ENCODE data around the gene DGAT2L6. TPM values are rescaled to one million over a fixed set of nuclear protein-coding genes. Genes with fewer than 3 reads are reported as not detected.

Gene DGAT2L6
- total RNA-seq, 2 donors from 2014 or later, result not detected

DNA sequence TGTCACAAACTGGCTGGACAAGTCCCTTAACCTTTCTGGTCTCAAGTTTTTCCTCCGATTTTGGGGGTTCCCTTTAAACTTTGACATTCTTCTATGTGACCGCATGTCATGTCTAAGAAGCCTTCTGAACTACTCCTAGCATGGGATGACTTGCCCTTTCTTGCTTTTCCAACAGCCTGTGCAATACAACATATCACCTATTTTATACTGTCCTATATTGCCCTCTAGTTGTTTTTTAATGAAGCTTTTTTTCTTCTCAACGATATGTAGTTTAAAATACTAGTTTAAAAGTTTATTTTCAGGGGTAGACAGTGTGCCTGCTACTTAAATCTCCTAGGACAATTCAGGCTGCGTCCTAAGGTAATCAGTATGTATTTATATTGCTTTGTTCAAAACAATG lies 45.1 kb upstream of the DGAT2L6 start:
- no peaks in the 10 kb centered on the region for H3K9me3 ChIP-seq (ENCODE audit: control insufficient read depth, low read length)
- WGBS, 2 experiments (ENCODE audit: insufficient coverage in 1 of 2, insufficient read length in 1 of 2), result 88% methylated on average over 3 of the region's 4 CpGs; no CpG with 5 or more reads in 1 of the 2 experiments
- H3K27me3 Mint-ChIP-seq (ENCODE audit: insufficient read depth), result no peaks in the 10 kb centered on the region
- H3K4me3 Mint-ChIP-seq, result no peak overlapping the region
- H3K27ac Mint-ChIP-seq, result peak overlapping the region; percentile 15
- H3K27ac ChIP-seq (ENCODE audit: low read depth, low read length), result no peak overlapping the region
- H3K36me3 ChIP-seq (ENCODE audit: control insufficient read depth, insufficient read depth, low read length), result peaks cover 22% of the 10 kb centered on the region
- peaks cover 16% of the 10 kb centered on the region for H3K36me3 Mint-ChIP-seq (ENCODE audit: low read depth)
- no peak overlapping the region for H3K9ac ChIP-seq (ENCODE audit: extremely low read depth, low read length, poor library complexity, severe bottlenecking)
- TF ChIP-seq, protein P1, sequence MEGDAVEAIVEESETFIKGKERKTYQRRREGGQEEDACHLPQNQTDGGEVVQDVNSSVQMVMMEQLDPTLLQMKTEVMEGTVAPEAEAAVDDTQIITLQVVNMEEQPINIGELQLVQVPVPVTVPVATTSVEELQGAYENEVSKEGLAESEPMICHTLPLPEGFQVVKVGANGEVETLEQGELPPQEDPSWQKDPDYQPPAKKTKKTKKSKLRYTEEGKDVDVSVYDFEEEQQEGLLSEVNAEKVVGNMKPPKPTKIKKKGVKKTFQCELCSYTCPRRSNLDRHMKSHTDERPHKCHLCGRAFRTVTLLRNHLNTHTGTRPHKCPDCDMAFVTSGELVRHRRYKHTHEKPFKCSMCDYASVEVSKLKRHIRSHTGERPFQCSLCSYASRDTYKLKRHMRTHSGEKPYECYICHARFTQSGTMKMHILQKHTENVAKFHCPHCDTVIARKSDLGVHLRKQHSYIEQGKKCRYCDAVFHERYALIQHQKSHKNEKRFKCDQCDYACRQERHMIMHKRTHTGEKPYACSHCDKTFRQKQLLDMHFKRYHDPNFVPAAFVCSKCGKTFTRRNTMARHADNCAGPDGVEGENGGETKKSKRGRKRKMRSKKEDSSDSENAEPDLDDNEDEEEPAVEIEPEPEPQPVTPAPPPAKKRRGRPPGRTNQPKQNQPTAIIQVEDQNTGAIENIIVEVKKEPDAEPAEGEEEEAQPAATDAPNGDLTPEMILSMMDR (conservative IDR thresholded peaks at IDR 0.05), result no peak
- no peak for DNase-seq
- no peaks in the 10 kb centered on the region for H3K27me3 ChIP-seq (ENCODE audit: control insufficient read depth, insufficient read depth, low read length, poor library complexity, severe bottlenecking)
- peaks cover 32% of the 10 kb centered on the region for H3K4me1 Mint-ChIP-seq
- H3K4me1 ChIP-seq (ENCODE audit: control insufficient read depth, insufficient read depth, low read length), result peaks cover 9% of the 10 kb centered on the region
- peak overlapping the region; percentile 96 for H3K4me3 ChIP-seq (ENCODE audit: low read length)
- H3K9me3 Mint-ChIP-seq, result peaks cover 59% of the 10 kb centered on the region

DNA sequence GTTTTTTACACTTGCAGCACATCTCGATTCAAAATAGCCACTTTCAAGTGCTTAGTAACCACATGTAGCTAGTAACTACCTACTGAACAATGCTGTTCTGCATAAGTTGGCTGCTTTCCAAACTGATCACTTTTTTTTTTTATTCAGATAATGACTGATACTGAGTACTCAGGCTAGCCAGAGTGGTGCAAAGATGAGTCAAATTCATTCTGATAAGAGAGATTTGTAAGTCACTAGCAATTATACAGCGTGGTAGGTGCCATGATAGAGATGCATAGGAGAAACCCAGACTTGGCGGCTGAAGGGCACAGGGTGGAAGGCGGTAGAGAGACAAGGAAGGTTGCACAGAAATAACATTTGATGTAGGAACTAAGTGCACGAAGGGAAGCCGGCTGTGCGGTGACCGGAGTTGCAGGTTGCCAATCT lies 44.4 kb upstream of the DGAT2L6 start:
- H3K27ac ChIP-seq (ENCODE audit: low read depth, low read length), result peak overlapping the region; percentile 99
- TF ChIP-seq, protein P1 (conservative IDR thresholded peaks at IDR 0.05), result no peak
- peaks cover 32% of the 10 kb centered on the region for H3K4me1 Mint-ChIP-seq
- no peaks in the 10 kb centered on the region for H3K27me3 ChIP-seq (ENCODE audit: control insufficient read depth, insufficient read depth, low read length, poor library complexity, severe bottlenecking)
- H3K4me3 ChIP-seq (ENCODE audit: low read length), result peak overlapping the region; percentile 96
- H3K9ac ChIP-seq (ENCODE audit: extremely low read depth, low read length, poor library complexity, severe bottlenecking), result peak overlapping the region; percentile 96
- peaks cover 9% of the 10 kb centered on the region for H3K4me1 ChIP-seq (ENCODE audit: control insufficient read depth, insufficient read depth, low read length)
- H3K27me3 Mint-ChIP-seq (ENCODE audit: insufficient read depth), result no peaks in the 10 kb centered on the region
- H3K9me3 Mint-ChIP-seq, result peaks cover 64% of the 10 kb centered on the region
- H3K9me3 ChIP-seq (ENCODE audit: control insufficient read depth, low read length), result no peaks in the 10 kb centered on the region
- H3K36me3 ChIP-seq (ENCODE audit: control insufficient read depth, insufficient read depth, low read length), result peaks cover 26% of the 10 kb centered on the region
- peaks cover 19% of the 10 kb centered on the region for H3K36me3 Mint-ChIP-seq (ENCODE audit: low read depth)
- WGBS, 2 experiments (ENCODE audit: insufficient coverage in 1 of 2, insufficient read length in 1 of 2), result 0 to 11% methylated on average over 4 to 8 of the region's 8 CpGs
- H3K4me3 Mint-ChIP-seq, result peak overlapping the region; percentile 81
- no peak for DNase-seq
- peak overlapping the region; percentile 99 for H3K27ac Mint-ChIP-seq

DNA sequence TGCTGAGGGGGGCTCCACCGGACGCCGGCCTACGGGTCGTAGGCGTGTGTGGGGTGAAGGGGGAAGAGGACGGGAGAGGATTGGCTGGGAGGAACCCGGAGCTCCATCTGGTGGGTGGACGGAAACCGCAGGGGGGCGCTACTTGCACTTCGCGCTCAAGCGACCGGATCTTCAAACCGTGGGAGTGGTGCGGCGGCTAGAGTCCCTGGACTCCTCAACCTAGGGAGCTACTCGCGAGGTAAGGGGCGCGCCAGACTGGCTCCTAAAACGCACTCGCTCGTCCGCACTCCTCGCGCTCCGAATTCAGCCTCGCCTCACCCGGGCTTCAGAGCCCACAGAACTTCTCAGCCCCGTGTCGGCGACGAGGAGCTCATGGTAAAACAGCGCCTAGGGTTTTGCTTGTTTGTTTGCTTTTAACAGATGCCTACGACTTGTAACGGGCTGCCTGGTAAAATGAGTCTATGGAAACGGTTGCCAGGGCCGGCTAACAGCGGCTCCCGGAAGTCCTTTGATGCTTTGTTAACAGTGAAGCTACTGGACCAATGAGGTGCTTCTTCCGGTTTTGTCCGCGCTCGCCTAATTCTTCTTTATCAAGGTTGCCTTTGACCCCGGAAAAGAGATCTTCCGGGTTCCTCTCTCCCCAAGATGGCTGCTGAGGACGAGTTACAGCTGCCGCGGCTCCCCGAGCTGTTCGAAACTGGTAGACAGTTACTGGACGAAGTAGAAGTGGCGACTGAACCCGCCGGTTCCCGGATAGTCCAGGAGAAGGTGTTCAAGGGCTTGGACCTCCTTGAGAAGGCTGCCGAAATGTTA lies 43.8 kb upstream of the DGAT2L6 start, which contains the start of gene IGBP1:
TSS of gene IGBP1 (plus strand) at position 145 of the 813 bp plus-strand sequence. CDS start at position 646, 501 bp downstream.
- H3K27me3 Mint-ChIP-seq (ENCODE audit: insufficient read depth), result no peaks in the 10 kb centered on the region
- peaks cover 58% of the 10 kb centered on the region for H3K9me3 Mint-ChIP-seq
- peak within 1 kb of the TSS; percentile 99 for H3K27ac ChIP-seq (ENCODE audit: low read depth, low read length)

More for the DNA sequence above, 43.8 kb upstream of the DGAT2L6 start, which contains the start of gene IGBP1:
- Mint-ChIP-seq H3K4me3 (peak within 1 kb of the TSS; percentile 81), H3K27ac (peak within 1 kb of the TSS; percentile 99), H3K36me3 (ENCODE audit: low read depth) (peaks cover 19% of the 10 kb centered on the region), H3K4me1 (peaks cover 27% of the 10 kb centered on the region)
- WGBS, 2 experiments (ENCODE audit: insufficient coverage in 1 of 2, insufficient read length in 1 of 2), result 0% methylated on average over 7 to 59 of the region's 59 CpGs
- H3K9me3 ChIP-seq (ENCODE audit: control insufficient read depth, low read length), result no peaks in the 10 kb centered on the region
- peaks cover 26% of the 10 kb centered on the region for H3K36me3 ChIP-seq (ENCODE audit: control insufficient read depth, insufficient read depth, low read length)
- TF ChIP-seq, protein P1 (conservative IDR thresholded peaks at IDR 0.05), result peak; percentile 68
- H3K4me1 ChIP-seq (ENCODE audit: control insufficient read depth, insufficient read depth, low read length), result peaks cover 6% of the 10 kb centered on the region
- no peaks in the 10 kb centered on the region for H3K27me3 ChIP-seq (ENCODE audit: control insufficient read depth, insufficient read depth, low read length, poor library complexity, severe bottlenecking)
- DNase-seq, result peak; percentile 92
- H3K4me3 ChIP-seq (ENCODE audit: low read length), result peak within 1 kb of the TSS; percentile 96
- H3K9ac ChIP-seq (ENCODE audit: extremely low read depth, low read length, poor library complexity, severe bottlenecking), result peak within 1 kb of the TSS; percentile 96
